Esophagus muscularis mucosa (tissue), 4 donors: ENCODE results near the gene HCFC1R1.
A peak's percentile ranks its signal among the peaks of the same experiment; 100 is the strongest.

Experiments
- CTCF ChIP-seq, 3 experiments: fragments of 200-600 bp in 2 of 3; fragments of 450-650 bp in 1 of 3; sonication (generic) in 2 of 3; IDR thresholded peaks; one replicate each; pipeline ENCODE4 v1.5.1; 2017 to 2019; ENCODE audit warnings: antibody characterized with exemption in 3 of 3, mild to moderate bottlenecking in 2 of 3, moderate library complexity in 1 of 3
- EP300 ChIP-seq: sonication (generic); formaldehyde crosslinking; IDR thresholded peaks from one replicate; pipeline ENCODE4 v1.6.1; 2017; ENCODE audit warnings: antibody characterized with exemption
- POLR2AphosphoS5 ChIP-seq, 2 donors: sonication (generic); formaldehyde crosslinking; IDR thresholded peaks; one replicate each; pipeline ENCODE4 v1.6.1; 2017; ENCODE audit warnings: antibody characterized with exemption in 2 of 2

DNA sequence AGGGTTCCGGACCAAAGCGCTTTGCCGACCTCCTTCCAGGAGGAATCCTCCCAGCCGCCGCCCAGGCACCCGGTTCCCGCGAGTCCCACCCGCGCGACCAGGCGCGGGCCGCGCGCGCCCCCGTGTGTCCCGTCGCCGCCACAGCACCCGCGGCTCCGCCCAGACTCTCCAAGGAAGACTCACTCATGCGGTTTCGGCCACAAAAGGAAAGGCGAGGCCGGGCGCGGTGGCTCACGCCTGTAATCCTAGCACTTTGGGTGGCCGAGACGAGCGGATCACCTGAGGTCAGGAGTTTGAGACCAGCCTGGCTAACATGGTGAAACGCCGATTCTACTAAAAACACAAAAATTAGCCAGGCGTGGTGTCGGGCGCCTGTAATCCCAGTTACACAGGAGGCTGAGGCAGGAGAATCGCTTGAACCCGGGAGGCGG is 40.0 kb downstream of the HCFC1R1 start:
- TF ChIP-seq POLR2AphosphoS5 (IDR thresholded peaks at IDR 0.05) (peak in 1 of 2 donors; percentile 40), CTCF (IDR thresholded peaks at IDR 0.05) (peak in 2 of 3 experiments; percentile 95 to 96), EP300 (no peak)
